Stimulated activated CD4-positive, alpha-beta T cell treated with anti-CD3 and anti-CD28 coated beads, Interleukin-1b, Interleukin-23, amount 100 ng/mL, for 48 hours (primary cell): ENCODE results near the gene NHLRC4.
"Not testable (repeated sequence)": the region's sequence is repeated elsewhere in the genome, so short reads cannot be mapped to it uniquely, and the experiment has no call there.

Source experiments
- DNase-seq: peaks from one replicate; pipeline ENCODE4 v3.0.0-alpha.2; 2020

NHLRC4 gene

DNA sequence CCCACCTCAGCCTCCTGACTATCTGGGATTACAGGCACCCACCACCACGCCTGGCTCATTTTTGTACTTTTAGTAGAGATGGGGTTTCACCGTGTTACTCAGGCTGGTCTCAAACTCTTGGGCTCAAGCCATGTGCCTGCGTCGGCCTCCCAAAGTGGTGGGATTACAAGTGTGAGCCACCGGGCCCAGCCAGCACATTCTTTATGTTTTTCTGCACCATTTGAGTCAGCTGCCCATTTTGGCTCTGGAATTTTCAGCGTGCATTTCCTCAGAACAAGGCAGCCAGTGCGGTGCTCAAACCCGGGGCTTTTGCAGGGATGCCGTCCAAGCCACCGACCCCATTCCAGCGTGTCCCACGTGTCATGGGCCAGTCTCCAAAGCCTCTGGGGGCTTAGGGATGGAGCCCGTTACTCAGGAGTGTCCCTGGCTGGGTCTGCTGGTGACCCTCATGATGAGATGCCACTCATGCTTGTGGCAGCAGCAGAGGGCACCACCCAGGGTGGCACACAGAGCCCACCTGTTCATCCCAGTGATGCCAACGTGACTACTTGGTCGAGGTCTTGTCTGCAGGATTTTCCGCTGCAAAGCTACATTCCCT is 19.3 kb downstream of the NHLRC4 start:
- no peak for DNase-seq

DNA sequence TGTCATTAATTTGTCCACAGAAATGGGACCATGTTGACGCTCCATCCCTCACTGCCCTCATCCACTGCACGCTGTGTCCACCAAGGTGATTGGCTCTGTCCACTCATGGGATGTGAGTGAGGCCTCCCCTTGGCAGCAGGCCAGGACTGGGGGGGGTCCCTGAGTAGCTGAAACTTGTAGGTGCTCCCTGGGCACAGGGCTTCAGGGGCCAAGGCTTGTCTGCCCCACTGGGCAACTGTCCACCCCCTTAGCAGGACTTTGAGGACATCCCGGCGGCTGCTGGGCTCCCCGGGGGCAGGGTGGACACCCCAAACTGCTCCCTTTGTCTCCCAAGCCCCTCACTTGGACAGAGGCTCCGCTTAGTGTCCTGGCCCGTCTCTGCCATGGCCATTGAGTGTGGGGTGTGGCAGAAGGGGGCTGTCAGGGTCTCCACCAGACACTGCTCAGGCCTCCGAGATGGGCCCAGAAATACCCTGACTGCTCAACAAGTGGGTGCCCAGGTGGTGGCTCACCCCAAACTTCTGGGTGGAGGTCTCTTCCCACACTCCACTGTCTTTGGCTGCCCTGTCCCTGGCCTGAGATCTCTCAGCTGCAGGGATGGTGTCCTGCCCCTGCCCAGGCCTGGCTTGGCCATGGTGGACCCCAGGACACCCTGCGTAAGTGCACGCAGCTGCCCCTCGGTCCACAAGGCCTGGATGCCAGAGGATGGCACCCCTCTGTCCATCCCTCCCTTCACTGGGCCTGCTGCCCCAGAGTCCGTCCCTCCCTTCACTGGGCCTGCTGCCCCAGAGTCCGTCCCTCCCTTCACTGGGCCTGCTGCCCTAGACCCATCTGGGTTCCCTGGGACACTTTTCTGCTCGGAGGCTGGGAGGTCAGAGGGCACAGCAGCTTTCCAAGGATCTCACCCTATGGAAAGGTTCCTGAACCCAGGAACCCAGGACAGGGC is 20.1 kb downstream of the NHLRC4 start:
- no peak for DNase-seq

DNA sequence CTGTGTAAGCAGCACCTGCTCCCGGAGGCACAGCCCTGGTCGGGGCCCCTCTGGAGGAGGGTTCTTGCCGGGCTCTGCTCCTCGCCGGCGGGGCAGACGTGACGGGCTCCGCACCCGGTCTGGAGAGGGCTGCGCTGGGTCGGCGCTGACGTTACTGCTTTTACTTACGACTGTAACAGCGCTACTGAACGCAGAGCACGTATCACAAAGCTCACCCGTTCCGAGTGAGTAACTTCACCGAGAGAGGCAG is 21.8 kb downstream of the NHLRC4 start:
- DNase-seq = peak; percentile 79

DNA sequence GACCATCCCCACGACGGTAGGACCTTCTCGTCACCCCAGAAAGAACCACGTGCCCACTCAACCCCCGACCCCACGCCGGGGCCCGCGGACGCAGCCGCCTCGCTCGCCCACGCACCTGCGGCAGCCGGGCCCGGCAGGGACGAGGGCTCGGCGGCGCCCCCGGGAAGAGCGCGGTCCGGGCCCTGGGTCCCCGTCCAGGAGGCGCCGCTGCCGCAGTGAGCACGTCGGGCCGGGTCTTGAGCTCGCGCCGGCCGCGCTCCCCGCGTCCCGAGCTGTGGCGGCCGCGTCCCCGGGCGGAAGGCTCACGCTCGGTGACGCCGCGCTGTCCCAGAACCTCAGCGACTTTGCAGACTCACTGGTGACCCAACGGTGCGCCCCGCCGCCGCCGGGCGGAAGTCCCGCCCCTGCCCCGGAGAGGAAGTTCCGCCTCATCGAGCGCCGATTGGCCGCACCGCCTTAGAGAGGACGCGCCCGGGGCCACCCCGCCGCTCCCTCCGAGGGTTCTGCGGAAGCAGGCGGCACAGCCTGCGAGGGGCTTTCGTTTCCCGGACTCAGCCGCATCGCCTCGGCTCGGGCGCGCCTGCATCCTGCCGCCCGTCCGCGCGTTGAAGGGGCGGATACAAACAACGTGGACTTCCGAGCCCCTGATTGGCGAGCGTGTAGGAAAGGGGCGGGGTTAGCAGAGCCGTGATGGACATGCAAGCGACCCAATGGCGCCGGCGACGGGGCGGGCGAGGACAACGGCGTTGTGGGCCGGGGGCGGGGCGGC is 22.3 kb downstream of the NHLRC4 start:
- peak; percentile 97 for DNase-seq

DNA sequence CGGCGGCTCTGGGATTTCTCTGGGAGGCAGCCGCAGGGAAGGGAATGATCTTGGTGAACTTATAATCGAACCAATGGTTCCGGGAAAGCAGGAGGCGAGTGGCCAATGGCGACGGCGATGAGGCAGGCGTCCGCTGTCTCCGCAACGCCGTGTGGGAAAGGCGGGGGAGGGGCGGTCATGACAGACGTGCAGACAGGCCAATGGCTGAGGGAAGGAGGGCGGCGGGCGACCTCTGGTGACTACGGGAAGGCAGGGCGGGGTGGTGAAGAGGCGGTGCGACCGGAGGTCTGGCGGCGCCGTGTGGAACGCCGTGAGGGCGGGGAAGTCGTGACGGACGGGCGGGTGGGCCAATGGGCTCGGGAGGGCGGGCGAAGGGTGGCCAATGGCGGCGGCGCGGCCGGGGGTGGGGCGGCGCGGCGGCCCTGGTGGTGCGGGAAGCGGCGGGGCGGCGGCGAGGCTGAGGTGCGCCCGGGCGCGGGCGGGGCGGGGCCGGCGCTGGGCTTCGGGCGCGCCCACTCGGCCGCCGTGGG is 22.9 kb downstream of the NHLRC4 start, which contains the start of gene RAB40C:
RAB40C (plus strand) TSS at position 409 of the 530 bp plus-strand sequence. CDS start 226 bp downstream, outside the sequence.
- DNase-seq = peak; percentile 99

DNA sequence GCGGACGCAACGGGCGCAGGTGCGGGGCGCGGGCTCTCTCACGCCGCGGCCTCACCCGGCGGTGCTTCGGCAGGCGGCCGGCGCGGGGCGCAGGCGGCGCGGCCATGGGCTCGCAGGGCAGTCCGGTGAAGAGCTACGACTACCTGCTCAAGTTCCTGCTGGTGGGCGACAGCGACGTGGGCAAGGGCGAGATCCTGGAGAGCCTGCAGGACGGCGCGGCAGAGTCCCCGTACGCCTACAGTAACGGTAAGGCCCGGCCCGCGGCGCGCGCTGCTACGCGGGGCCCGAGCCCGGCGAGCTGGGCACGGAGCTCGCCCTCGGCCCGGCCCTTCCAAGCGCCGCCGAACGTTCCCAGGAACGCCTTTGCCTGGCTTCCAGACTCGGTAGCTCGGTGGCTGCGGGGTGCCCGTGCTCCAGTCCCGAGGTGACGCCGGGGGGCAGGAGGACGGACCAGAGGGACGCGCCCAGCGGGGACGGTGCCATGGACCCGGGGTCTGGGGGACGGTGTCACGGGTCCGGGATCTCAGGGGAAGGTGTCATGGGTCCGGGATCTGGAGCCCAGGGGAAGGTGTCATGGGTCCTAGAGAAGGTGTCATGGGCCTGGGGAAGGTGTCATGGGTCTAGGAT is 23.5 kb downstream of the NHLRC4 start:
- no peak for DNase-seq

DNA sequence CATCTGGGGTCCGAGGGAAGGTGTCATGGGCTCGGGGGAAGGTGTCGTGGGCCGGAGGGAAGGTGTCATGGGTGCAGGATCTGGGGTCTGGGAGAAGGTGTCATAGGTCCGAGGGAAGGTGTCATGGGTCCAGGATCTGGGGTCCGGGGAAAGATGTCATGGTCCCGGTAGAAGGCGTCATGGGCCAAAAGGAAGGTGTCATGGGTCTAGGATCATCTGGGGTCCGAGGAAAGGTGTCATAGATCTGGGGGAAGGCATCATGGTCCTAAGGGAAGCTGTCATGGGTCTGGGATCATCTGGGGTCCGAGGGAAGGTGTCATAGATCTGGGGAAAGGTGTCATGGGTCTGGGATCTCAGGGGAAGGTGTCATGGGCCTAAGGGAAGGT is 24.0 kb downstream of the NHLRC4 start:
- DNase-seq = no peak

DNA sequence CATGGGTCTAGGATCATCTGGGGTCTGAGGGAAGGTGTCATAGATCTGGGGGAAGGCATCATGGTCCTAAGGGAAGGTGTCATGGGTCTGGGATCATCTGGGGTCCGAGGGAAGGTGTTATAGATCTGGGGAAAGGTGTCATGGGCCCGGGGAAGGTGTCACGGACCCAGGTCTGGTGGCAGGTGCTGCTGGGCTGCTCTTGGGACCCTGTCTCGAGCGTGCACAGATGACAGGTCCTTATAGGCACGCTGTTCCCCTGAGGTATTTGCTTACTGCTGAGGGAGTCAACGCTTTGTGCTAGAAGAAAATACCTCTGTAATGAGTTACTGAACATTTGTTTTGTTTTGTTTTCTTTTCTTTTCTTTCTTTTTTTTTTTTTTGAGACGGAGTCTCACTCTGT is 24.4 kb downstream of the NHLRC4 start:
- DNase-seq = no peak

DNA sequence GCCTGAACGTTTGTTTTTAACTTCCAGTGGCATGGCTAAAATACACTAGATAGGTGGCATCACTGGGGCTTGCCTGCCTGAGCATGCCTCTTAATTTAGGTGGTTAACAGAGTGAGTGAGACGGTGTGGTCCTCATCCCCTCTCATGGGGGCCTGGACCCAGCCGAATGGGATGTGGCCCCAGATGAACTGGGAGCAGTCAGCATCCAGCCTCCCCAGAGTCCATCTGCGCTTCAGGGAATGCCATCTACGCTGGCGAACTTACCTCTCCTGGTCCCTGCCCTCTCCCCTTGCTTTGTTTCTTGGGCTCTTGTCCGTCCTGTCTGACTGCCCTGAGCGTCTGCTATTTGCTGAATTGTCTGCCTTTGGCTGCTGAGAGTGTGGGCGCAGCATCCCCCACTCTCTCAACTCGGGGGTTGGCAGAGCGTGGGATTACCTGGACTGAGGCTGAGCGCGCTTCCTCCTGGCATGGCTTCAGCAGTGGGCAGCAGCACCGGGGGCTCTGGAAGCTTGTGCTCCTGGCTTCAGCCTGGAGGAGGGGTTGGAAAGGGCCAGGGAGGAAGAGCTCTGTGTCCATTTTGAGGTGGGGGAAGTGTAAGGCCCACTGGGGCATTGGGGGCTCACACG is 25.2 kb downstream of the NHLRC4 start:
- DNase-seq = no peak

DNA sequence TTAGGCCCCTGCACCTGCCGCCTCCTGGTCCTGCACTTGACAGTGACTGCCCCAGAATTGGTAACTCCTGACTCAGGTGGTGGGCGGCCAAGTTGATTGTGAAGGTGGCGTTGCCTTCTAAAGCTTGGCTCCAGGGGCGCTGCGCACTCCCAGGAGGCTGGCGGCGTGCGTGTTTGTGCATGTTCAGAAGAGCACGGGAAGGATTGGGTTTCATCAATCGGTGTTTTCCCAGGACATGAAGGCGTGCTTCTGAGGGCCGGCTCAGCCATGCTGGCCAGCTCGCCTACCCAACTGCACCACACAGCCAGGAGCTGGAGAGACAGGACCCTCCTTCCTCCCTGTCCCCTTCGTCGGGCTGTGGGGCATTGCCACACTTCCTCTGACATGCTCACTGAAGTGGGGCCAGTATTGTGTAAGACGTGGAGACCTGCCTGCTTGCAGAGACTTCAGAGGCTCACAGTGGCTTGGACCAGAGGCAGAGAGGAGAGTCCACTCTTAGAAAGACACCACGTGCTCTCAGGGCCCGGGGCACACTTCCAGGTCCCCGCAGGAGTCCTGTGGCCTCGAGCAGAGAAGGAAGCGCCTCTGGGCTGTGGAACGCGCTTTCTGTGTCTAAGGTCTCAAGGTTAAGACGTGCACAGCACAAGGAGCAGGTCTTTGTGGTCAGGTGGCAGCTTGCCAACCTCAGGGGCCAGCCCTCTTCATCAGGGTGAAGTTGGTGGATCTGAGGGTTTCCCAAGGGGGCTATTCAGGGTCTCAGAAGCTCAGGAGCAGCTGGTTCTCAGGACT is 25.9 kb downstream of the NHLRC4 start:
- DNase-seq = no peak

DNA sequence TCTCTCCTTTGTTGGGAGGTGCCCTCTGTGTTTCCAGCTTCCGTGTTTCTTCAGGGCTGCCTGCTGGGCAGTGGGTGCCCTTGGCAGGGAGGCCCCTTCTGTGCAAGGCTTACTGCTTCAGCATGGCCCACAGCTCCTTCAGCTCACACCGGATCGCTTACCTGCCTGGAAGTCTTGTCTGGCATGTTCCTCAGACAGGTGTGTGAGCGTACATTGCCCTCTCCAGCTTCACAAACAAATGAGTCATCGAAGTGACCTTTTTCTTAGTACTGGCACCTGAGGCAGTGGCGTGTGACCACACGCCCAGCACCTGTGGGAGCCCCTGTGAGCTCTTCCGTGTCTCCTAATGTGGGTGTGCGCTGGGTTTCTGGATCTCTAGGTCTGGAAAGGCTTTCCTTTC is 26.6 kb downstream of the NHLRC4 start:
- DNase-seq = no peak

DNA sequence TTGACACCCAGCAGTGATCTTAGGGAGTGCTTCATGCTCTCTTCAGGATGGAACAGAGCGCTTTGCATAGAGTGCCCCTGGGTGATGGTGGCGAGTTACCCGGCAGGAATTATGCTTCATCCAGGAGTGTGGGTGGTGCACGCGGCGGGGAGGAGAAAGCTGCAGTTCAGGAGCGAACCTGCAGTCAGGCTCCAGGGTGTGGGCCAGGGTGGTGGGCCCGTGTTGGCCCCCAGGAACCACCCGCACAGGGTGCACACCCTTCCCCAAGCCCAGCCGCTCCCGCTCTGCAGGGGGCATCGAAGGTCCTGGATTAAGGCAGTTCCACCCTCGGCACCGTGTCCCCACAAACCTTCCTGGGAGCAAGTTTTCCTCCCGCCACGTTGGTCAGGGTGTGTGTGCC is 27.0 kb downstream of the NHLRC4 start:
- DNase-seq = no peak

DNA sequence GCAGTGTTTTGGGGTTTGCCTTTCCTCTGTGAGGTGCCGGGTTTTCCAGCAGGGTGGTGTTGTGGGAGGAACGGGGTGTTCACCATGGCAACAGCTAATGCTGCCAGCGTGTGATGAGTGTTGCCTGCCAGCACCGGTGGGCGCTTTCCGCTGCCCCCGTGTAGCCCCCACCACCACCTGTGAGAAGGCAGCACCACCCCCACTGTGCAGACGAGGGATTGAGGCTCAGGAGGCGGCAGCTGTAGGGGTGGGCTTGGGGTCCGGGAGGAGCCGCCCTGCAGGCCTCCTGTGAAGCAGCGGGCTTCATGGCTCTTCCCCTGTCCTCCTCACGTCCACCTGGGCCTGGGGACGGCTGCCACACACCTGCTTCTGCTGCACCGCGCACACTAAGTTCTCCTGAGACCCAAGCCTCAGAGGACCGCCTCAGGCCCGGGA is 28.3 kb downstream of the NHLRC4 start:
- no peak for DNase-seq

DNA sequence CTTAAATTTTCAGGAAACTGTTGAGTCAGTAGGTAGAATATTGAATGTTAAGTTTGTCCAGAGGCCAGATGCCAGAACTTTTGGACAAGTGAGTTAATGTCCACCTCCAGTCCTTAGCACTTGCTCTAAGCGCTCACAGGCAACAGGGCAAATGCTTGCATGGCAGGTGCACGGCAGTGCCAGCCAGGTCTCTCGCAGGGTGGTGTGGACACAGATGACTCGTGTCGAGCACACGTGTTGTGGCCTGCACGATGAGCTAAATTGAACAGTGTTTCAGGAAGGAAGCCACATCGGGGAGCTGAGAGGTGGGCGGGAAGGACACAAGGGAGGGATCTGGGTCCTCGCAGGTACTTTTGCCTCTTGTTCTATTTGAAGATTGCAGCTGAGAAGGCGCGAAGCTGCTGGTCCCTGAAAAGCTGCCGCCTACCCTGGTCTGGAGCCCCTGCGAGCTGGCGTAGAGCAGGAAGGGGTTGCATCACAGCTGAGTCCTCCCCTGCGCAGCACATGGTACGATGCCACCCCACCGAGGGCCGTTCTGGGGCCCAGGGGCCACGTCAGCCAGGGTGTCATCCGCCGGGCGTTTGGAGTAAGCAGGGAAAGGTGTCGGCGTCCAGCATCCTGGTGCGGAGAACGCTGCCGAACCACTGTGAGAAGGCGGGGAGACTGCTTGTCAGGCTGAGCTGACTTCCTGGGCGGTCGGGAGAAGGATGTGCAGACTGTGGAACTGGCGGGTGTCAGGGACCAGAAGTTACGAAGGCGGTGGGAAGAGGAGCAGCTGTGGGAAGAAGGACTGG is 29.3 kb downstream of the NHLRC4 start:
- DNase-seq = no peak

DNA sequence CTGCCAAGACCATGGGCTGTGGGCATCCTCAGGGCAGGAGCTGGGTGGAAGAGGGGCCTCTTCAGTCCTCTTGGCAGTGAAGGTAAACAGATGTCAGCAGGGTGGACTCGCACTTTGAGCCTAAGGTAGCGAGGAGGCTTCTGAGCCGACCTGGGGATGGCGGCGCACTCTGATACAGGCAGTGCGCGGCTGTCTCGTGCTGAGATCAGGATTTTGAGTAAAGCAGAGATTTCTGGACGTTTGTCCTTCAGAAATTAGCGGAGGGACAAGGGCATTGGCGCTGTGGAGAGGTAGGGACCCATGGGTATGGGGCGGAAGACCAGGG is 29.9 kb downstream of the NHLRC4 start:
- DNase-seq = no peak

DNA sequence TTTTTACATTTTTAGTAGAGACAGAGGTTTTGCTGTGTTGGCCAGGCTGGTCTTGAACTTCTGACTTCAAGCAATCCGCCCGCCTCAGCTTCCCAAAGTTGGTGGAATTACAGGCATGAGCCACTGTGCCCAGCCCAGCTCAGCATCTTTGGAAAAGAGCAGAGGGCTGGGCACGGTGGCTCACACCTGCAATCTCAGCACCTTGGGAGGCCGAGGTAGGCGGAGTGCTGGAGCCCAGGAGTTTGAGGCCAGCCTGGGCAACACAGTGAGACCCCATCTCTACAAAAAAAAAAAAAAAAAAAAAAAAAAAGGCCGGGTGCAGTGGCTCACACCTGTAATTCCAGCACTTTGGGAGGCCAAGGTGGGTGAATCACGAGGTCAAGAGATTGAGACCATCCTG is 30.9 kb downstream of the NHLRC4 start:
- DNase-seq = not testable (repeated sequence)

DNA sequence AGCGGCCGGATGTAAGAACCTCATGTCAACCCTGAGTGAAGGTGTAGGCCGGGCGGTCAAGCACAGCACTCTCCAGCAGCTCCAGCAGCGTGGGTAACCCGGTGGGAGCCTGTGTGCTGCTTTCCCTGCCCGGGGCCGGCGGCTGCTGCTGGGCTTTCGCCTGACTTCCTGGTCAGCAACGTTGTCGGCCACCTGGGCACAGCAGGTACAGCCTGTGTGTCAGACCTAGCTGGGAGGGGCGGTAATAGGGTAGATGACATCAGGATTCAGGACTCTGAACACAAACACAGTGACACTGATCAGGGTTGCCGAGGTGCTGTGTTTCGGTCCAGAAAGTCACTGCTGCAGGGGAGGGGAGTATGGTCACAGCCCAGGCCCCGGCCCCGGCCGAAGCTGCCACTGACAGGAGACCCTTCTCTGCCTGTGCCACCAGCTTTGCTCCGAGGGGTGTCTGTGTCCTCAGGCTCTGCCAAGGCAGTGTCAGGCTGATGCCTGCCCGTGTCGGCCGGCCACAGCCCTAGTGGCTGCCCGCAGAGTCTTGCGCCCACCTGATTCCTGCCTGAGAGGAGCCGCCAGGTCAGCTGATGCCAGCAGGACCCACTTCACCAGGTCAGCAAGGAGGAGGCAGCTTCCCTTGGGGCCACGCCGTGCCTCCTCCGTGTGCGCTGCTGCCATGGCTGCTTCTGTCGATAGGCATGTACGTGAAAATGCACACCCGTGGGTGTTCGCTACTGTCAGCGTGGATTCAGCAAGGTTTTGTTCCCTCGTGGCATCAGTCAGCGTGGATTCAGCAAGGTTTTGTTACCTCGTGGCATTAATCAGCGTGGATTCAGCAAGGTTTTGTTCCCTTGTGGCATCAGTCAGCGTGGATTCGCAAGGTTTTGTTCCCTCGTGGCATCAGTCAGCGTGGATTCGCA is 32.3 kb downstream of the NHLRC4 start:
- DNase-seq = no peak

DNA sequence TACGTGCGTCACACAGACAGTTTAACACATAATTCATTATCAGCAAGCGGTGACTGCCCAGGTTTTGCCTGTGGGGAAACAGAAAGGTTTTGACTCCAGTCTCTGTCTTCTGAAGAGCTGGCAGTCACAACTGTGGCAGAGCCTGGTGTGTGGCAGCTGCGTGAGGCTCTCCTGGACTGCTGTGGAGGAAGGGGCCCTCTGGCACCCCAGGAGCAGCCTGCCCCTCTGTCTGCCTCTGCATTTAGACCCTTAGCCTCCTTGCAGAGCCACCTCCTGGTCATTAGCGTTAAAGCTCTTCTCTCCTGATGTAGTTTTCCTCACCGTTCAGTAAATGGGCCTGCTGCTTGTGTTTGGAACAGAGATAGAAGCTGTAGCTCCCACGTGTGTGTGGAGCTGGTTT is 34.0 kb downstream of the NHLRC4 start:
- DNase-seq = no peak

DNA sequence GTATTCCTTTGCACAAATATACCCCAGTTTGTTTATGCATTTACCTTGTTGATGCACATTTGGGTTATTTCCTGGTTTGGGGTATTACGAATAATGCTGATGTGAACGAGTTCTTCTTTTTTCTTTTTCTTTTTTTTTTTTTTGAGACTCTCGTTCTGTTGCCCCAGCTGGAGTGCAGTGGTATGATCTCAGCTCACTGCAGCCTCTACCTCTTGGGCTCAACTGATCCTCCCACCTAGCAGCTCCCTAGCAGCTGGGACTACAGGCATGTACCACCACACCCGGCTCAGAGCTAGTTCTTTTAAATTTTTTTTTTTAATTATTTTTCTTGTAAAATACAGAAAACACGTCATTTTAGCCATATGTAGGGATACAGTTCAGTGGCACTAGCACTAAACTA is 37.1 kb downstream of the NHLRC4 start:
- no peak for DNase-seq
